Body of pancreas (tissue), 4 donors: Measurements from ENCODE around the gene FAM78A. TPM values are rescaled to one million over a fixed set of nuclear protein-coding genes. Genes with fewer than 3 reads are reported as not detected.

Experiments used
- ATAC-seq: fragments of 150-250 bp; one replicate; pipeline ENCODE4 v1.9.1; 2016
- DNase-seq, 4 donors: peaks; one replicate each; pipeline ENCODE4 v3.0.0-alpha.2; 2019
- H3K27ac ChIP-seq, 4 donors: fragments of 200-600 bp; sonication (generic); 1 replicate in 3 of 4; 2 replicates in 1 of 4; pipeline versions ENCODE4 v1.5.1 to v1.6.1; 2016 to 2019; ENCODE audit warnings: mild to moderate bottlenecking in 1 of 4, mixed read lengths in 1 of 4, moderate library complexity in 1 of 4
- H3K27me3 ChIP-seq, 2 donors: fragments of 200-600 bp; sonication (generic); one replicate each; pipeline ENCODE4 v1.6.0; 2016; ENCODE audit warnings: mild to moderate bottlenecking in 1 of 2
- H3K36me3 ChIP-seq, 2 donors: fragments of 200-600 bp; sonication (generic); replicated peaks in 1 of 2; 2 replicates each; pipeline ENCODE4 v1.5.1; 2016; ENCODE audit warnings: low read depth in 2 of 2; ENCODE audit not compliant: insufficient read depth in 1 of 2
- H3K4me1 ChIP-seq: fragments of 200-600 bp; sonication (generic); one replicate; pipeline ENCODE4 v1.6.0; 2016
- H3K4me3 ChIP-seq, 2 donors: fragments of 200-600 bp; sonication (generic); 1 replicate in 1 of 2; 2 replicates in 1 of 2; pipeline ENCODE4 v1.5.1; 2016 to 2019
- H3K9me3 ChIP-seq, 3 donors: fragments of 200-600 bp; sonication (generic); 1 replicate in 2 of 3; 2 replicates in 1 of 3; pipeline ENCODE4 v1.5.1; 2016
- CTCF ChIP-seq, 7 experiments: fragments of 450-650 bp in 4 of 7; fragments of 200-600 bp in 3 of 7; sonication (generic) in 3 of 7; IDR thresholded peaks; one replicate each; pipeline ENCODE4 v1.5.1; 2016 to 2019; ENCODE audit warnings: antibody characterized with exemption in 7 of 7
- POLR2A ChIP-seq, 3 donors: fragments of 450-650 bp; IDR thresholded peaks; one replicate each; pipeline ENCODE4 v1.6.1; 2016; ENCODE audit warnings: antibody characterized with exemption in 3 of 3, mild to moderate bottlenecking in 2 of 3
- WGBS, 2 donors: methylation state at CpG; one replicate each; pipeline ENCODE4 v1.1.5; 2017; 5-methylcytosine and 5-hydroxymethylcytosine counted together
- intact Hi-C: fragments of 100-400 bp; cut with DNase I; formaldehyde crosslinking; loops from one replicate; pipeline ENCODE4 v1.15.1; 2023
- total RNA-seq, 2 donors: library from RNA; depleted of rRNA; stranded (reverse); fragments of >200 nt; gene quantifications; one replicate each; pipeline ENCODE4 v1.1.0, GENCODE V29; 2016

FAM78A gene, protein sequence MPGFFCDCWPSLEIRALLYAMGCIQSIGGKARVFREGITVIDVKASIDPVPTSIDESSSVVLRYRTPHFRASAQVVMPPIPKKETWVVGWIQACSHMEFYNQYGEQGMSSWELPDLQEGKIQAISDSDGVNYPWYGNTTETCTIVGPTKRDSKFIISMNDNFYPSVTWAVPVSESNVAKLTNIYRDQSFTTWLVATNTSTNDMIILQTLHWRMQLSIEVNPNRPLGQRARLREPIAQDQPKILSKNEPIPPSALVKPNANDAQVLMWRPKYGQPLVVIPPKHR
- total RNA-seq = under 1 TPM; under 0.01 to 0.78 TPM

DNA sequence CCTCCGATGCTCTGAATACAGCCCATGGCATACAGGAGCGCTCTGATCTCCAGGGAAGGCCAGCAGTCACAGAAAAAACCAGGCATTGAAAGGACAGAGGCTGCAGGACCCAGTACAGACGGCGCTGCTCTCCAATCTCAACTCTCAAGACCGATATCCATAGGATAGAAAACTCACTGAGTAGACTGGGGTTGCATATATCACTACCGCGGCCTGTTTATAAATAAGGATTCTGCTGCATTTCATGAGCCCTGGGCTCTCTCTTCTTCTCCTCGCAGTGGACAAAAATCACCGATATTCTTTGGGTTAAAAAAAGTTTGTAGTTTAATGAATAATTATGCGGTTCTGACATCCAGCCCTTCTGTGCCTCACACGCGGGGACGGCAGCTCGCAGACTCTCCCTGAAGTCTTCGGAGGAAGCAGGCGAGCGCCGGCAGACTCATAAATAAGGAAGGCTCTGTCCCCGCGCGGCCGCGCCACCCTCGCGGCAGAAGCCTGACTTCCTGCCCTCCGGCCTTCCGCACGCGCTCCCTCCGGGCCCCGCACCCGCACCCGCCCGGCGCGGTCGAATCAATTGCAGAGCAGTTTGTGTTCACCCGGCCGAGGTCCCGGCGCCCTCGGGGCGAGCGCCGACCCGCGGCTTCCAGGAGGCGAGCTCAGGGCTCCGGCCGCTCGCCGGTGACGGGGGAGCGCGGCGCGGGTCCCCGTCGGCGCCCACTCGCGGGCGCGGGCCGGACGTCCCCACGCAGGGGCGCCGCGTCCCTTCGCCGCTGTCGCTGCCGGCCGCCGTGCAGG lies at the start of gene FAM78A:
Gene FAM78A, minus strand, starts transcription at position 417 of the 795 bp plus-strand sequence. Its CDS starts 331 bp downstream, at position 86.
- DNase-seq (peak in 2 of 4 donors; percentile 34 to 51), ATAC-seq (no peak)
- Histone ChIP-seq H3K36me3 (no peaks in the 10 kb centered on the region), H3K4me3 (peak within 1 kb of the TSS in 1 of 2 donors; percentile 75), H3K9me3 (no peaks in the 10 kb centered on the region), H3K27ac (peak within 1 kb of the TSS in 3 of 4 donors; percentile 30 to 67 (median 34)), H3K4me1 (peaks cover 16% of the 10 kb centered on the region), H3K27me3 (no peaks in the 10 kb centered on the region)
- intact Hi-C loops = no loop called here
- TF ChIP-seq POLR2A (IDR thresholded peaks at IDR 0.05) (peak in 1 of 3 donors; percentile 16), CTCF (IDR thresholded peaks at IDR 0.05) (peak in 1 of 7 experiments; percentile 6)
- WGBS, 2 donors = 20 to 56% methylated on average over 13 to 64 of the region's 76 CpGs

DNA sequence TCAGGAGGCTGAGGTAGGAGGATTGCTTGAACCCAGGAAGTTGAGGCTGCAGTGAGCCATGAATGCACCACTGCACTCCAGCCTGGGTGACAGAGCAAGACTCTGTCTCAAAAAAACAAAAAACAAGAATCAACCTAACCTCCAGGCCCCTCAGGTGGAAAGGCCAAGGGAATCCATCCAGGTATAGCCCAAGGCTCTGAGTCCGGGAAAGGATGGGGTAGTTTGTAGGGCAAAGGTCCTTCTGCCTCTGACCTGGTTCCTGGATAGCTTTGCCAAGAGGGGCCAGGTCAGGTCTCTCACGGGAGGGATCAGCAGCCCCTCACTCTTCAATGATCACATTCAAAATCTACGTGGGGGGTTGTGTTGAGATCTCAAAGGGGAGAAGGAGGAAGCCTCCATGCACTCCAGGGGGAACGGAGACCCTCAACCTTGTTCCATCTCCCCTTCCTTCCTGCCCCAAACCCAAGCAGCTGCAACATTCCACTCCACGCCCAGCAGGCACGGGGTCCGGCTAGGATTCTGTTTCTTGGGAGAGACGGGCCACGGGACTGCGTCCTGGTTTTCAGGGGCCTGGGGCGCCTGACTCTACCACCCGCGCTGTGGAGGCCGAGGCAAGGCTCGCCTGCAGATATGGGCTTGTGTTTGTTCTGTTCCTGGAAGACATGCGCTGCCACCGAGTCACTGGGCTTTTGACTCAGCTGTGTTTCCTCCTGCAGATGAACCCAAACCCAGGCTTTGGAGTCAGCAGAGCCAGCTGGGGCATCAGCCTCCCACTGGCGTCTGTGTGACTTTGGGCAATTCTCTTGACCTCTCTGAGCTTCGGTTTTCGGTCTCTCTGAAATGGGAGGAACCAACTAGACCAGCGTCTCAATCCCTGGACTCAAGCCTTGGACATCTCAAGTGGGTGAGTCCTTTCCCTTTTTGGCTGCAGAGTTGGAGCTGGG lies 48.7 kb upstream of the FAM78A start:
- no peaks in the 10 kb centered on the region for H3K36me3 ChIP-seq
- H3K9me3 ChIP-seq = no peaks in the 10 kb centered on the region
- DNase-seq (no peak), ATAC-seq (no peak)
- TF ChIP-seq CTCF (IDR thresholded peaks at IDR 0.05) (no peak), POLR2A (IDR thresholded peaks at IDR 0.05) (no peak)
- intact Hi-C loops = no loop called here
- no peaks in the 10 kb centered on the region for H3K27me3 ChIP-seq
- 82 to 87% methylated on average over 3 to 21 of the region's 21 CpGs for WGBS, 2 donors
- H3K4me1 ChIP-seq = peaks cover 6% of the 10 kb centered on the region
- no peak overlapping the region for H3K27ac ChIP-seq
- no peak overlapping the region for H3K4me3 ChIP-seq

GRCh38 chr9:131323629-131324028 lies 47.3 kb upstream of the FAM78A start:
- Histone ChIP-seq H3K4me1 (peaks cover 6% of the 10 kb centered on the region), H3K9me3 (no peaks in the 10 kb centered on the region), H3K4me3 (no peak overlapping the region), H3K36me3 (no peaks in the 10 kb centered on the region), H3K27ac (peak overlapping the region; percentile 1 to 70 (median 58)), H3K27me3 (no peaks in the 10 kb centered on the region)
- peak; percentile 64 to 89 (median 86) for DNase-seq
- WGBS, 2 donors = 27 to 33% methylated on average over 6 to 8 of the region's 8 CpGs
- intact Hi-C loops = no loop called here
- TF ChIP-seq POLR2A (IDR thresholded peaks at IDR 0.05) (peak; percentile 15 to 43 (median 24)), CTCF (IDR thresholded peaks at IDR 0.05) (no peak)
- peak; percentile 89 for ATAC-seq

DNA sequence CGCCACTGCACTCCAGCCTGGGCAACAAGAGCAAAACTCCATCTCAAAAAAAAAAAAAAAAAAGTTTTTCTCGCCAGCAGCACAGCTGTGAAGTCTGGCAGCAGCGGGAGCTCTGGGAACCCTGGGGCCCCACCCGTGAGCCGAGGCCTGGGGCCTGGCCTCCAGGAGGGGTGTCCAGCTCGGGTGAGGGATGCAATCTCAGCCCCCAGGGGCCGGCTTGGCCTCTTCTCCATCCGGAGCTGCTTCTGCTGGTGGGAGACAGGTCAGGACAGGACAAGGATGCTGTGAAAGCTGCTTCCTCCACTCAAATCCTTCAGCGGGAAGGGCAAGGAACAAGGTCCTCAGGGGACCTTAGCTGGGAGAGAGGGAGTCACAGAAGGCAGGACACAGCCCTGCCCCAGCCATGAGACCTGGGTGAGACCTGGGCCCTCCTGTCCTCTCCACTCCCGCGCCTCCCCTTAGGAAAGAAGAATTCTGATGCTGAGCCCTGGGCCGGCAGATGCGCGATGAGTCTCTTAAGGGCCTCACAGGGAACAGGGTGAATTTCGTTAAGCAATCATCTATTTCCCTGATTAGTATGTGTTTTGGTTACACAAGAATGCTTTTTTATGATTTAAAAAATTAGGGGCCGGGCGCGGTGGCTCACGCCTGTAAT lies 43.8 kb upstream of the FAM78A start:
- Histone ChIP-seq H3K27me3 (no peaks in the 10 kb centered on the region), H3K36me3 (no peaks in the 10 kb centered on the region), H3K4me1 (peaks cover 6% of the 10 kb centered on the region), H3K9me3 (no peaks in the 10 kb centered on the region), H3K27ac (no peak overlapping the region), H3K4me3 (no peak overlapping the region)
- DNase-seq (peak in 2 of 4 donors; percentile 10 to 35), ATAC-seq (no peak)
- WGBS, 2 donors = 76 to 78% methylated on average over 10 to 19 of the region's 19 CpGs
- intact Hi-C loops = no loop called here
- TF ChIP-seq CTCF (IDR thresholded peaks at IDR 0.05) = no peak
- TF ChIP-seq POLR2A (IDR thresholded peaks at IDR 0.05) = no peak
